ENCODE data around the gene CRTC1.

Gene CRTC1

DNA sequence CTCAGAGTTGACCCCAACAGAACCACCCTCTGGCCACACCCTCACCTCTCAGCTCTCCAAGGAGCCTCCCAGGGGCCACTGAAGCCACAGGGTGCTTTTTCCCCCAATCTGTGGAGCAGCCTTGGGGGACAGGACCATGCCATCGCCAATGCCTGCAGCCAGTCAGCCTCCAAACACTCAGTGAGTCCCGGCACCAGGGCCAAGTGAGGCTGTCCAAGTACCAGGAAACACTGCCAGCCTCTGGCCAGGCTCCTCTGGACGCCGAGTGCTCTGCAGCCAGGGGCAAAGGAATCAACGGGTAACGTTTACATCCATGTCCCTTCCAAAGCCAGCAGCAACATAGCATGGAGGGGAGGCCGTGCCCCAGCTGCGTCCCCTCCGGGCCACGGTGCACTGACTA lies 117.2 kb downstream of the CRTC1 start:
- TF ChIP-seq, protein P1, sequence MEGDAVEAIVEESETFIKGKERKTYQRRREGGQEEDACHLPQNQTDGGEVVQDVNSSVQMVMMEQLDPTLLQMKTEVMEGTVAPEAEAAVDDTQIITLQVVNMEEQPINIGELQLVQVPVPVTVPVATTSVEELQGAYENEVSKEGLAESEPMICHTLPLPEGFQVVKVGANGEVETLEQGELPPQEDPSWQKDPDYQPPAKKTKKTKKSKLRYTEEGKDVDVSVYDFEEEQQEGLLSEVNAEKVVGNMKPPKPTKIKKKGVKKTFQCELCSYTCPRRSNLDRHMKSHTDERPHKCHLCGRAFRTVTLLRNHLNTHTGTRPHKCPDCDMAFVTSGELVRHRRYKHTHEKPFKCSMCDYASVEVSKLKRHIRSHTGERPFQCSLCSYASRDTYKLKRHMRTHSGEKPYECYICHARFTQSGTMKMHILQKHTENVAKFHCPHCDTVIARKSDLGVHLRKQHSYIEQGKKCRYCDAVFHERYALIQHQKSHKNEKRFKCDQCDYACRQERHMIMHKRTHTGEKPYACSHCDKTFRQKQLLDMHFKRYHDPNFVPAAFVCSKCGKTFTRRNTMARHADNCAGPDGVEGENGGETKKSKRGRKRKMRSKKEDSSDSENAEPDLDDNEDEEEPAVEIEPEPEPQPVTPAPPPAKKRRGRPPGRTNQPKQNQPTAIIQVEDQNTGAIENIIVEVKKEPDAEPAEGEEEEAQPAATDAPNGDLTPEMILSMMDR (IDR thresholded peaks at IDR 0.05), result no peak
- H3K4me2 ChIP-seq (ENCODE audit: low read length), result no peak overlapping the region
- no peaks in the 10 kb centered on the region for H3K36me3 ChIP-seq (ENCODE audit: control insufficient read depth, insufficient read depth, low read length)
- H3K4me1 ChIP-seq, result no peaks in the 10 kb centered on the region
- H3K27me3 ChIP-seq (ENCODE audit: control insufficient read depth, insufficient read depth, low read length), result no peaks in the 10 kb centered on the region
- H3K9me3 ChIP-seq (ENCODE audit: control insufficient read depth, low read length), result no peaks in the 10 kb centered on the region
- H3K4me3 ChIP-seq (ENCODE audit: low read depth, low read length), result no peak overlapping the region
- H3K27ac ChIP-seq, result no peak overlapping the region
- no peak overlapping the region for H2AFZ ChIP-seq
- H3K9ac ChIP-seq, result no peak overlapping the region
- no peaks in the 10 kb centered on the region for H3K79me2 ChIP-seq

DNA sequence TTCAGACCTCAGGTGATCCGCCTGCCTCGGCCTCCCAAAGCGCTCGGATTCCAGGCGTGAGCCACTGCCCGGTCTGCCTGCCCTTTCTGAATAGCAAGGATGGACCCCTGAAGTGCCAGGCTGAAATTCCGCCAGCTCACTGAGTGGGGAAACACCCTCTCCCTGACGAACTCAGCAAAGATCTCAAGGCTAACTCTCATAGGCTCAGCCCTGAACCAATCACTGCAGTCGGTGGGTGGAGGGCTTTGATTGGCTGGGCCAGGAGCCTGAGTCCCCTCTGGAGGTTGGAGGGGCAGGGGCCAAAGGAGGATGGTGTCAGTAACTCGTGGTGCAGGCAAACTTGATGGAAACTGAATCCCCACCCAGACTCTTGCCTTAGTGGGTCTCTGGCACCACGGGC lies 118.9 kb downstream of the CRTC1 start:
- Histone ChIP-seq H3K4me3 (ENCODE audit: low read depth, low read length) (no peak overlapping the region), H3K79me2 (no peaks in the 10 kb centered on the region), H3K27me3 (ENCODE audit: control insufficient read depth, insufficient read depth, low read length) (no peaks in the 10 kb centered on the region), H3K4me2 (ENCODE audit: low read length) (no peak overlapping the region), H3K36me3 (ENCODE audit: control insufficient read depth, insufficient read depth, low read length) (no peaks in the 10 kb centered on the region), H3K27ac (no peak overlapping the region), H3K9me3 (ENCODE audit: control insufficient read depth, low read length) (no peaks in the 10 kb centered on the region), H3K4me1 (no peaks in the 10 kb centered on the region), H2AFZ (no peak overlapping the region), H3K9ac (no peak overlapping the region)
- TF ChIP-seq, protein P1 (IDR thresholded peaks at IDR 0.05), result no peak

DNA sequence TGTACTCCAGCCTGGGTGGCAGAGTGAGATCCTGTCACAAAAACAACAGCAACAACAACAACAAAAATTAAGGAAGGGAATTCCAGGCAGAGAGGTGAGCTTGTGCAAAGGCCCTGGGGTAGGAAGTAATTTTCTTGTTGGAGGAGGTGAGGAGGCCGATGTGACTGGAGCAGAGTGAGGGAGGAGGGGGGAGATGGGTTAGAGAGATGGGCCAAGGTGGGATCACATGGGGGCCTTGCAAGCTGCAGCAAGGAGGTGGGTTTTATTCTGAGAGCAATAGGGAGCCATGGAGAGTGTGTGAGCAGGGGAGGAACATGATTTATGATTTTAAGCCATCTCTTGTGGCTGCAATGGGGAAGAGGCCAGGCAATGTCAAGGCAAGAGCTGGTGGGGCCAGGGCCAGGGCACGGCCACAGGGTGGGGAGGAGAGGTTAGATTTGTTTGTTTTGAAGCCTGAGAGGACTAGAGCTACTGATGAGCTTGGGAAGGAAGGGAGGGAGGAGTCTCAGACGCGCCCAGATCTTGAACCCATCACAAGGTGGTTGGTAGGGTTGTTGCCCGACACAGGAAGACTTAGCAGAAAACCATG lies 120.2 kb downstream of the CRTC1 start:
- Histone ChIP-seq H3K79me2 (no peaks in the 10 kb centered on the region), H3K9me3 (ENCODE audit: control insufficient read depth, low read length) (no peaks in the 10 kb centered on the region), H3K4me1 (no peaks in the 10 kb centered on the region), H3K36me3 (ENCODE audit: control insufficient read depth, insufficient read depth, low read length) (no peaks in the 10 kb centered on the region), H3K4me3 (ENCODE audit: low read depth, low read length) (no peak overlapping the region), H3K4me2 (ENCODE audit: low read length) (no peak overlapping the region), H3K27me3 (ENCODE audit: control insufficient read depth, insufficient read depth, low read length) (no peaks in the 10 kb centered on the region), H2AFZ (no peak overlapping the region), H3K9ac (no peak overlapping the region), H3K27ac (no peak overlapping the region)
- TF ChIP-seq, protein P1 (IDR thresholded peaks at IDR 0.05), result no peak

DNA sequence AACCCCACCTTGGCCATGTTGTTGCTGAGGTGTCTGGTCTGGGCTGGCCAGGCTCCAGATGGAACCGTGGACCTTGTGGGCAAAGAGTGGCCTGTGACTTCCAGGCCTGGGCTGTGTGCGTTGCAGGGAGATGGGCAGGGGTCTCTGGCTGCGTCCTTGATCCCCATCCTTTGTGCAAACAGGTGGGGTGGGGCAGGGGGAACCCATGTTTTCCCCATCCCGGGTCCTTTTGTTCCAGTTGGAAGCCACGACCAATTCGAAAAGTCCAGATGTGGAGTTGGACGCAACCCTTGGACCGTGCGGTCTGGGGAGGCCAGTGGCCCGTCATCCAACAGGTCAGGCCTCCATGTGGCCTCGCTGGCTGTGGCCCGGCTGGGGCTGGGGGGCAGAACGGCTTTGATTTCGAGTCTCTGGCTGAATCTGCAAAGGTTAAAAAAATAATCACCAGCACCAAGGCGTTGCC lies 120.7 kb downstream of the CRTC1 start:
- Histone ChIP-seq H3K4me2 (ENCODE audit: low read length) (no peak overlapping the region), H3K79me2 (no peaks in the 10 kb centered on the region), H3K27ac (no peak overlapping the region), H2AFZ (no peak overlapping the region), H3K36me3 (ENCODE audit: control insufficient read depth, insufficient read depth, low read length) (no peaks in the 10 kb centered on the region), H3K9me3 (ENCODE audit: control insufficient read depth, low read length) (no peaks in the 10 kb centered on the region), H3K4me3 (ENCODE audit: low read depth, low read length) (no peak overlapping the region), H3K4me1 (no peaks in the 10 kb centered on the region), H3K9ac (no peak overlapping the region), H3K27me3 (ENCODE audit: control insufficient read depth, insufficient read depth, low read length) (no peaks in the 10 kb centered on the region)
- TF ChIP-seq, protein P1 (IDR thresholded peaks at IDR 0.05), result no peak

DNA sequence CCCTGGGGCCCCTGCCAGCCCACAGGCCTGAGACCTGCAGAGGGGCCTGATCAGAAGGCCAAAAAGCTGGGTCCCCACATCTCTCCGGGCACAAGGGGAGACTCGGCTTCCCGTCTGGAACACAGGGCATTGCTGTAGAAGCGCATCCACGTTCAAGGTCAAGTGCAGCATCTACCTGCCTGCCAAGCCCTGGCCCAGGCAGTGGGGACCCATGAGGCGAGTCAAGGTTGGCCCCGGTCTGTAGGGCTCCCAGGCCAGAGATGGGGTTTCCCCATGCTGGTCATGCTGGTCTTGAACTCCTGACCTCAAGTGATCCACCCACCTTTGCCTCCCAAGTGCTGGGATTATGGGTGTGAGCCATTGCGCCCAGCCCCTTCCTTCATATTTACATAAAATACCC lies 121.2 kb downstream of the CRTC1 start:
- TF ChIP-seq, protein P1 (IDR thresholded peaks at IDR 0.05), result no peak
- no peaks in the 10 kb centered on the region for H3K4me1 ChIP-seq
- no peak overlapping the region for H2AFZ ChIP-seq
- no peak overlapping the region for H3K27ac ChIP-seq
- H3K9ac ChIP-seq, result no peak overlapping the region
- no peaks in the 10 kb centered on the region for H3K36me3 ChIP-seq (ENCODE audit: control insufficient read depth, insufficient read depth, low read length)
- no peaks in the 10 kb centered on the region for H3K9me3 ChIP-seq (ENCODE audit: control insufficient read depth, low read length)
- no peak overlapping the region for H3K4me3 ChIP-seq (ENCODE audit: low read depth, low read length)
- H3K79me2 ChIP-seq, result no peaks in the 10 kb centered on the region
- no peak overlapping the region for H3K4me2 ChIP-seq (ENCODE audit: low read length)
- no peaks in the 10 kb centered on the region for H3K27me3 ChIP-seq (ENCODE audit: control insufficient read depth, insufficient read depth, low read length)
